ENCODE measurements around the gene C6orf136. TPM values are rescaled to one million over a fixed set of nuclear protein-coding genes. Genes with fewer than 3 reads are reported as not detected.
A peak's percentile ranks its signal among the peaks of the same experiment; 100 is the strongest.

The C6orf136 gene
- total and polyA plus RNA-seq, 7 experiments from 2014 or later: 12.3 to 38.0 (median 29.5) TPM

GRCh38 chr6:30600451-30600961, 46.4 kb upstream of the C6orf136 start:
- Histone ChIP-seq H3K4me3 (ENCODE audit: low read length) (no peak overlapping the region), H3K27ac (ENCODE audit: low read depth, low read length) (peak overlapping the region; percentile 47), H3K4me1 (ENCODE audit: control insufficient read depth in 2 of 2, insufficient read depth in 2 of 2, low read length in 2 of 2) (peaks cover 3 to 5% of the 10 kb centered on the region in 2 donors), H3K27me3 (ENCODE audit: control insufficient read depth in 2 of 2, insufficient read depth in 2 of 2, low read length in 2 of 2) (no peaks in the 10 kb centered on the region), H3K9me3 (ENCODE audit: control insufficient read depth in 2 of 3, low read length in 3 of 3) (no peaks in the 10 kb centered on the region), H3K36me3 (ENCODE audit: control insufficient read depth in 2 of 3, insufficient read depth in 3 of 3, low read length in 3 of 3) (peaks cover 33 to 54% (median 35%) of the 10 kb centered on the region in 3 experiments)
- H3K4me3 Mint-ChIP-seq: no peak overlapping the region
- ATAC-seq: no peak
- H3K36me3 Mint-ChIP-seq: peaks cover 17 to 39% (median 30%) of the 10 kb centered on the region in 5 donors
- DNase-seq: no peak
- peaks cover 16 to 35% (median 25%) of the 10 kb centered on the region in 7 donors for H3K4me1 Mint-ChIP-seq
- H3K27ac Mint-ChIP-seq: peak overlapping the region in 7 of 9 donors; percentile 58 to 85 (median 79)
- POLR2A ChIA-PET: interaction anchor here (0.6 to 11.1 kb wide), 10 partner anchors 10 to 109 kb away, joined by 3 to 189 read pairs (median 4); no protein-coding TSS in a partner anchor
- CTCF ChIA-PET: interaction anchor here (0.9 to 8.1 kb wide), 6 partner anchors 10 to 130 kb away, joined by 3 to 104 read pairs (median 4); no protein-coding TSS in a partner anchor
- H3K27me3 Mint-ChIP-seq: no peaks in the 10 kb centered on the region
- H3K9me3 Mint-ChIP-seq: no peaks in the 10 kb centered on the region
- intact Hi-C loops (cut with micrococcal nuclease): loop anchor here in 1 of 2 donors (2.0 kb wide), 1 partner anchor 14 kb away; no protein-coding TSS in a partner anchor

GRCh38 chr6:30601436-30601814, 45.5 kb upstream of the C6orf136 start:
- Mint-ChIP-seq H3K4me1 (peaks cover 19 to 41% (median 28%) of the 10 kb centered on the region in 7 donors), H3K9me3 (no peaks in the 10 kb centered on the region), H3K27ac (peak overlapping the region in 8 of 9 donors; percentile 32 to 85 (median 78)), H3K36me3 (peaks cover 22 to 45% (median 36%) of the 10 kb centered on the region in 5 donors), H3K27me3 (no peaks in the 10 kb centered on the region), H3K4me3 (no peak overlapping the region)
- ChIA-PET POLR2A (interaction anchor here (0.6 to 11.1 kb wide), 6 partner anchors 9 to 118 kb away, joined by 3 to 189 read pairs (median 8); no protein-coding TSS in a partner anchor), CTCF (interaction anchor here (0.7 to 8.1 kb wide), 5 partner anchors 9 to 1365 kb away, joined by 3 to 104 read pairs (median 4); no protein-coding TSS in a partner anchor)
- ATAC-seq (peak; percentile 45), DNase-seq (peak in 1 of 9 donors; percentile 9)
- H3K4me3 ChIP-seq (ENCODE audit: low read length): no peak overlapping the region
- H3K36me3 ChIP-seq (ENCODE audit: control insufficient read depth in 2 of 3, insufficient read depth in 3 of 3, low read length in 3 of 3): peaks cover 40 to 62% (median 44%) of the 10 kb centered on the region in 3 experiments
- no peaks in the 10 kb centered on the region for H3K9me3 ChIP-seq (ENCODE audit: control insufficient read depth in 2 of 3, low read length in 3 of 3)
- peaks cover 3 to 5% of the 10 kb centered on the region in 2 donors for H3K4me1 ChIP-seq (ENCODE audit: control insufficient read depth in 2 of 2, insufficient read depth in 2 of 2, low read length in 2 of 2)
- no peaks in the 10 kb centered on the region for H3K27me3 ChIP-seq (ENCODE audit: control insufficient read depth in 2 of 2, insufficient read depth in 2 of 2, low read length in 2 of 2)
- intact Hi-C loops (cut with micrococcal nuclease): loop anchor here in 1 of 2 donors (2.0 kb wide), 1 partner anchor 13 kb away; no protein-coding TSS in a partner anchor
- H3K27ac ChIP-seq (ENCODE audit: low read depth, low read length): peak overlapping the region; percentile 47

GRCh38 chr6:30601815-30602641, 44.9 kb upstream of the C6orf136 start:
- H3K27me3 Mint-ChIP-seq: no peaks in the 10 kb centered on the region
- H3K27ac Mint-ChIP-seq: peak overlapping the region in 5 of 9 donors; percentile 32 to 85 (median 79)
- Histone ChIP-seq H3K4me3 (ENCODE audit: low read length) (no peak overlapping the region), H3K27ac (ENCODE audit: low read depth, low read length) (peak overlapping the region; percentile 47), H3K4me1 (ENCODE audit: control insufficient read depth in 2 of 2, insufficient read depth in 2 of 2, low read length in 2 of 2) (peaks cover 2 to 5% of the 10 kb centered on the region in 2 donors), H3K36me3 (ENCODE audit: control insufficient read depth in 2 of 3, insufficient read depth in 3 of 3, low read length in 3 of 3) (peaks cover 46 to 68% (median 49%) of the 10 kb centered on the region in 3 experiments), H3K9me3 (ENCODE audit: control insufficient read depth in 2 of 3, low read length in 3 of 3) (no peaks in the 10 kb centered on the region), H3K27me3 (ENCODE audit: control insufficient read depth in 2 of 2, insufficient read depth in 2 of 2, low read length in 2 of 2) (no peaks in the 10 kb centered on the region)
- no peak overlapping the region for H3K4me3 Mint-ChIP-seq
- ATAC-seq (no peak), DNase-seq (no peak)
- CTCF ChIA-PET: interaction anchor here (0.7 to 2.0 kb wide), 4 partner anchors 9 to 1364 kb away, joined by 3 to 13 read pairs (median 4); no protein-coding TSS in a partner anchor
- H3K4me1 Mint-ChIP-seq: peaks cover 19 to 46% (median 30%) of the 10 kb centered on the region in 7 donors
- no peaks in the 10 kb centered on the region for H3K9me3 Mint-ChIP-seq
- POLR2A ChIA-PET: interaction anchor here (0.6 to 11.1 kb wide), 5 partner anchors 8 to 117 kb away, joined by 3 to 189 read pairs (median 3); no protein-coding TSS in a partner anchor
- intact Hi-C loops (cut with micrococcal nuclease): loop anchor here in 1 of 2 donors (2.0 kb wide), 1 partner anchor 13 kb away; no protein-coding TSS in a partner anchor
- H3K36me3 Mint-ChIP-seq: peaks cover 26 to 49% (median 38%) of the 10 kb centered on the region in 5 donors

- Histone ChIP-seq H3K4me3 (ENCODE audit: low read length) (no peak overlapping the region), H3K27ac (ENCODE audit: low read depth, low read length) (no peak overlapping the region), H3K9me3 (ENCODE audit: control insufficient read depth in 2 of 3, low read length in 3 of 3) (no peaks in the 10 kb centered on the region), H3K36me3 (ENCODE audit: control insufficient read depth in 2 of 3, insufficient read depth in 3 of 3, low read length in 3 of 3) (peaks cover 53 to 83% (median 58%) of the 10 kb centered on the region in 3 experiments), H3K27me3 (ENCODE audit: control insufficient read depth in 2 of 2, insufficient read depth in 2 of 2, low read length in 2 of 2) (no peaks in the 10 kb centered on the region), H3K4me1 (ENCODE audit: control insufficient read depth in 2 of 2, insufficient read depth in 2 of 2, low read length in 2 of 2) (peaks cover 0 to 5% of the 10 kb centered on the region in 2 donors)
- H3K9me3 Mint-ChIP-seq: no peaks in the 10 kb centered on the region
- H3K36me3 Mint-ChIP-seq: peaks cover 33 to 61% (median 45%) of the 10 kb centered on the region in 5 donors
- no peak overlapping the region for H3K4me3 Mint-ChIP-seq
- peaks cover 22 to 51% (median 37%) of the 10 kb centered on the region in 7 donors for H3K4me1 Mint-ChIP-seq
- peak overlapping the region in 7 of 9 donors; percentile 8 to 68 (median 60) for H3K27ac Mint-ChIP-seq
- CTCF ChIA-PET: interaction anchor here (0.5 to 1.6 kb wide), 4 partner anchors 63 to 121 kb away, joined by 3 to 6 read pairs (median 4); no protein-coding TSS in a partner anchor
- no peak for ATAC-seq
- no peaks in the 10 kb centered on the region for H3K27me3 Mint-ChIP-seq
- intact Hi-C loops (cut with micrococcal nuclease): no loop called here
- DNase-seq: no peak
- POLR2A ChIA-PET: interaction anchor here (1.0 to 11.1 kb wide), 3 partner anchors 10 to 33 kb away, joined by 3 to 189 read pairs (median 14); partner anchors contain the start of genes ABCF1, MRPS18B and PPP1R10
These were observed 43.0 kb upstream of the C6orf136 start for GRCh38 chr6:30603961-30604360.

GRCh38 chr6:30610065-30610464, 36.9 kb upstream of the C6orf136 start:
- DNase-seq (no peak), ATAC-seq (no peak)
- no peaks in the 10 kb centered on the region for H3K27me3 ChIP-seq (ENCODE audit: control insufficient read depth in 2 of 2, insufficient read depth in 2 of 2, low read length in 2 of 2)
- peaks cover 26 to 36% (median 29%) of the 10 kb centered on the region in 3 experiments for H3K36me3 ChIP-seq (ENCODE audit: control insufficient read depth in 2 of 3, insufficient read depth in 3 of 3, low read length in 3 of 3)
- Mint-ChIP-seq H3K4me3 (peak overlapping the region in 1 of 10 donors; percentile 23), H3K9me3 (peaks cover 0 to 3% (median 0%) of the 10 kb centered on the region in 11 donors), H3K4me1 (peaks cover 42 to 86% (median 76%) of the 10 kb centered on the region in 7 donors), H3K27ac (peak overlapping the region; percentile 16 to 100 (median 87)), H3K36me3 (peaks cover 19 to 50% (median 32%) of the 10 kb centered on the region in 5 donors), H3K27me3 (no peaks in the 10 kb centered on the region)
- peak overlapping the region; percentile 60 for H3K27ac ChIP-seq (ENCODE audit: low read depth, low read length)
- POLR2A ChIA-PET: interaction anchor here (0.5 to 2.1 kb wide), 17 partner anchors 9 to 122 kb away, joined by 3 to 16 read pairs (median 5); partner anchors contain the start of gene ABCF1
- CTCF ChIA-PET: interaction anchor here (0.7 to 1.4 kb wide), 6 partner anchors 9 to 120 kb away, joined by 3 to 9 read pairs (median 4); no protein-coding TSS in a partner anchor
- no peak overlapping the region for H3K4me3 ChIP-seq (ENCODE audit: low read length)
- intact Hi-C loops (cut with micrococcal nuclease): loop anchor here in 1 of 2 donors (10.0 kb wide), 1 partner anchor 275 kb away; the partner anchor contains the start of gene DDR1
- no peaks in the 10 kb centered on the region for H3K9me3 ChIP-seq (ENCODE audit: control insufficient read depth in 2 of 3, low read length in 3 of 3)
- peaks cover 20 to 36% of the 10 kb centered on the region in 2 donors for H3K4me1 ChIP-seq (ENCODE audit: control insufficient read depth in 2 of 2, insufficient read depth in 2 of 2, low read length in 2 of 2)

Data from naive thymus-derived CD4-positive, alpha-beta T cell (primary cell).